Skeletal muscle satellite cell (primary cell): Measurements from ENCODE around the gene FAM227A.

Experiments
- H3K27me3 ChIP-seq: 2 replicates; pipeline ENCODE4 v1.7.0; 2013; ENCODE audit warnings: low read length; ENCODE audit not compliant: control insufficient read depth, insufficient read depth
- H3K36me3 ChIP-seq: 2 replicates; pipeline ENCODE4 v1.7.0; 2013; ENCODE audit warnings: mild to moderate bottlenecking, control low read depth, low read length; ENCODE audit not compliant: insufficient read depth
- H3K4me1 ChIP-seq: 2 replicates; pipeline ENCODE4 v1.7.0; 2013; ENCODE audit warnings: low read length; ENCODE audit not compliant: control insufficient read depth, insufficient read depth
- H3K4me2 ChIP-seq: 2 replicates; pipeline ENCODE4 v1.7.0; 2013; ENCODE audit warnings: mild to moderate bottlenecking, low read length
- H3K4me3 ChIP-seq: 2 replicates; pipeline ENCODE4 v1.7.0; 2013; ENCODE audit warnings: low read length
- H3K9ac ChIP-seq: 2 replicates; pipeline ENCODE4 v1.7.0; 2013; ENCODE audit warnings: mild to moderate bottlenecking, low read depth, low read length, moderate library complexity
- H3K9me3 ChIP-seq: replicated peaks from 2 replicates; pipeline ENCODE4 v1.7.0; 2013; ENCODE audit warnings: mild to moderate bottlenecking, control low read depth, low read length

Gene FAM227A

DNA sequence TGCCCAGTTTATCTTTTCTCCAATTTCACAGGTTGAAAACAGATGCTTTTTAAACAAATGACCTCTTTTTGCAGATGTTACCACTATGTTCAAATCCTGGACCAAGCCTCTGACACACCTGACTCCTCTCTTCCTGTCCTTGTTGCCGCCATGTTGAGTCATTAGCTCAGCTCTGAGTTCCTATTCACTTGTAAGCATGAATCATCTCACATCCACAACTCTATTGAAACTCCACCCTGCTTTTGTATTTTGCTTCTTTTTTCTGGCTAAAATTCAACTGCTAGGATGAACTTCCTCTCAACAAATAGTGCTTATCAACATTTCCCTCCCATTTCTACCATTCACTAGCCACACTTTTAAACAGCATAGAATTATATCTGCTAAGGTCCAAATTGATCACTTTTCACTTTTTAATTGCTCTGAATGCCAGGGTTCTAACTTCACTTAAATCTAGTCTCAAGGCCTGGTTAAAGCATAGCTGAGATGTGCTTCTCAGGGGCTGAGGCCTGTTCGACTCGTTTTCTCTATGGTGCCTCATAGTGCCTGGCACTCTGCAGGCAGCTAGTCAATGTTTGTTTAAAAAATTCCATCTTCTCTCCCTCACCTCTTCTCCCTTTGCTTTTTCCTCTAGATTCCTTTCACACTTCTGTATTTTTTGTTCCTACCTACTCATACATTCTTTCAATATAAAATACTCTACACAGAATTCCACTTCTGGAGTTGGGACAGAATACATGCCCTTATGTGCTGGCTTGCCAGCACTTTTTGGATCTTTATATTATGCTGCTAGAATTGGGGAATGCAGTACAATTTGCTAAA lies 40.6 kb upstream of the FAM227A start:
- H3K4me3 ChIP-seq, result peak overlapping the region; percentile 91
- H3K36me3 ChIP-seq, result peaks cover 20% of the 10 kb centered on the region
- peak overlapping the region; percentile 90 for H3K4me2 ChIP-seq
- no peaks in the 10 kb centered on the region for H3K9me3 ChIP-seq
- peaks cover 40% of the 10 kb centered on the region for H3K4me1 ChIP-seq
- peak overlapping the region; percentile 42 for H3K9ac ChIP-seq
- no peaks in the 10 kb centered on the region for H3K27me3 ChIP-seq

DNA sequence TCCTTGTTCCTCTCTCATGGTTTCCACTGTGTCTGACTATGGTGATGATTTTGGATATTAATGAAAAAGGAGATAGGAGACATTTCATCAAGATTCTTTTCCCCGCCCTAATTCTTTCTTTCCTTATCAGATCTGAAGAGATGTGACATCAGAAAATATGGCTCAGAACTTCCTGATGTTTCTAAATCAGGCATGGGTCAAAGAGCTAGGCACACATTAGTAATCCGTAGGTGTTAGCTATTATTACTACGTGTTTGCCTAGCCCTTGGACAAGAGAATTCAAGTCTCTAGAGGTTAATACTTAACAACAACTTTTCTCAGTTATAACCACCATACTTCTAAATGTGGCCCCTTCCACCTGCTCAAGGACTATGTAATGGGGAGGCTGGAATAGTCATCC lies 38.7 kb upstream of the FAM227A start:
- Histone ChIP-seq H3K9ac (no peak overlapping the region), H3K9me3 (no peaks in the 10 kb centered on the region), H3K4me3 (no peak overlapping the region), H3K27me3 (no peaks in the 10 kb centered on the region), H3K36me3 (peaks cover 25% of the 10 kb centered on the region), H3K4me2 (no peak overlapping the region), H3K4me1 (peaks cover 35% of the 10 kb centered on the region)

DNA sequence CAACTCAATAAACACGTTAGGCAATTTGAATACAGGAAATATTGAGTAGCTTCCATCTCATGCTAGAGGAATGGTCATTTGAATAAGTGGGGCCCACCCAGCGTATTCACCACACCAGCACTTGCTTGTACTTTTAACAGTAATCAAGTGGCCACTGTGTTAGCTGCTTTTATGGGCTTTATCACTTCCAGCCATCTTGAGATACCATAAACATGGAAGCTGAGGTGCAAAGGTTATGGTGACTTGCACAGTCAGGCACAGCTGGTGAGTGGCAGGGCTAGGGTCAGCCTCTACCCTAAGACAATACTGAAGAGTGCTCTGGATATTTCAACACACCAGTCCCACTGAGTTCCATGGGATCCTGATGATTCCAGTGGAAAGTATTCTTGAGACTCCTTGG lies 37.9 kb upstream of the FAM227A start:
- Histone ChIP-seq H3K36me3 (peaks cover 33% of the 10 kb centered on the region), H3K9me3 (no peaks in the 10 kb centered on the region), H3K27me3 (no peaks in the 10 kb centered on the region), H3K4me1 (peaks cover 30% of the 10 kb centered on the region), H3K4me3 (no peak overlapping the region), H3K4me2 (no peak overlapping the region), H3K9ac (no peak overlapping the region)

DNA sequence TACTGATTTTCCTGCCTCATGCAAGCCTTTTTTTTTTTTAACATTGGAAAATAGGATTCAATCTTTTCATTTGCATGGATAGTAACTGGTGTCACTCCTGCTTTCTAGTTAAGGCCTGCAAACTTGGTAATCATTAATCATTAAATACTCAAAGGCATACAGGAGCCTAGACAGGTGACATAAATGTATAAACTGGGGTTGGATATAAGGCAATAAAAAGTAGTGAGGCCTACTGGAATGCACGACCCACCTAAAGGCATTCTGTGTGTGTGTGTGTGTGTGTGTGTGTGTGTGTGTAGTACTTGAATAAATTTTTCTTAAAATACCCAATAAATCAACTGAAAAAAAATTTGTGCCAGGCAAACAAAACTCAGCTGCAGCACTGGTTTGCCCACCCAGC lies 33.5 kb upstream of the FAM227A start:
- no peak overlapping the region for H3K4me3 ChIP-seq
- H3K36me3 ChIP-seq, result peaks cover 68% of the 10 kb centered on the region
- H3K9me3 ChIP-seq, result no peaks in the 10 kb centered on the region
- no peaks in the 10 kb centered on the region for H3K27me3 ChIP-seq
- no peak overlapping the region for H3K4me2 ChIP-seq
- no peak overlapping the region for H3K9ac ChIP-seq
- no peaks in the 10 kb centered on the region for H3K4me1 ChIP-seq

DNA sequence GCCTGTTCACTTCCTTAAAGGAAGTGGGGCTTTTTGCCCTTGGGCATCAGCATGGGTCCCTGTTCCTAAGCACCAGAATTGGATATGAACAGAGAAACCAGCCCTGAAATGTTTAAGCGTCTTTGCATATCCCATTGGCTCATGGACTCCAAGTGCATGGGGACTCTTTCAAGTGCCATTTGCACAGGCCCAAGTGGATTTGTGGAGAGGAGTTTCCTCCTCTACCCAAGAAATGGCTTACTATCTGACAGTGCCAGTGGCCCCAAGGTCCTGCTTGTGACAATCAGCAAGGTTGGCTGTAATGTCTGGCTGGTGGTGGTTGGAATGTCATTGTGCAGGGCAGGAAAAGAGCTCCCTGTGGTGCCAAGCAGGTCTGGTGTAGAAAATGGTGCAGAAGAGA lies 29.6 kb upstream of the FAM227A start:
- peaks cover 62% of the 10 kb centered on the region for H3K36me3 ChIP-seq
- H3K4me3 ChIP-seq, result no peak overlapping the region
- H3K9me3 ChIP-seq, result no peaks in the 10 kb centered on the region
- H3K4me1 ChIP-seq, result peaks cover 10% of the 10 kb centered on the region
- no peak overlapping the region for H3K9ac ChIP-seq
- H3K27me3 ChIP-seq, result no peaks in the 10 kb centered on the region
- no peak overlapping the region for H3K4me2 ChIP-seq

DNA sequence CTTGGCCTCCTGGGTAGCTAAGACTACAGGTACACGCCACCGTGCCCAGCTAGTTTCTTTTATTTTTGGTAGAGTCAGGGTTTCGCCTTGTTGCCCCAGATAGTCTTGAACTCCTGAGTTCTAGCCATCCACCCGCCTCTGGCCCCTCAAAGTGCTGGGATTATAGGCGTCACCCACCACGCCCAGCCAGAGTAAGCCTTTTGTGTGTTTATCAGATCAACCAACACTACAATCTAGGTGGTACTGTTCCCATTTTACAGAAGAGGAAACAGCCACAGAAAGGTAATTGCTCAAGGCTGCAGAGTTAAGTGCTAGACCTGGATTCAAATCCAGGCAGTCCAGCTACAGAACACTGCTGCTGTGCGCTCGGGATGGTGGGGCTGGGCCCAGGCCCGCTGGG lies 28.7 kb upstream of the FAM227A start:
- Histone ChIP-seq H3K4me1 (peaks cover 10% of the 10 kb centered on the region), H3K9ac (no peak overlapping the region), H3K27me3 (no peaks in the 10 kb centered on the region), H3K9me3 (no peaks in the 10 kb centered on the region), H3K4me2 (no peak overlapping the region), H3K4me3 (no peak overlapping the region), H3K36me3 (peaks cover 60% of the 10 kb centered on the region)

DNA sequence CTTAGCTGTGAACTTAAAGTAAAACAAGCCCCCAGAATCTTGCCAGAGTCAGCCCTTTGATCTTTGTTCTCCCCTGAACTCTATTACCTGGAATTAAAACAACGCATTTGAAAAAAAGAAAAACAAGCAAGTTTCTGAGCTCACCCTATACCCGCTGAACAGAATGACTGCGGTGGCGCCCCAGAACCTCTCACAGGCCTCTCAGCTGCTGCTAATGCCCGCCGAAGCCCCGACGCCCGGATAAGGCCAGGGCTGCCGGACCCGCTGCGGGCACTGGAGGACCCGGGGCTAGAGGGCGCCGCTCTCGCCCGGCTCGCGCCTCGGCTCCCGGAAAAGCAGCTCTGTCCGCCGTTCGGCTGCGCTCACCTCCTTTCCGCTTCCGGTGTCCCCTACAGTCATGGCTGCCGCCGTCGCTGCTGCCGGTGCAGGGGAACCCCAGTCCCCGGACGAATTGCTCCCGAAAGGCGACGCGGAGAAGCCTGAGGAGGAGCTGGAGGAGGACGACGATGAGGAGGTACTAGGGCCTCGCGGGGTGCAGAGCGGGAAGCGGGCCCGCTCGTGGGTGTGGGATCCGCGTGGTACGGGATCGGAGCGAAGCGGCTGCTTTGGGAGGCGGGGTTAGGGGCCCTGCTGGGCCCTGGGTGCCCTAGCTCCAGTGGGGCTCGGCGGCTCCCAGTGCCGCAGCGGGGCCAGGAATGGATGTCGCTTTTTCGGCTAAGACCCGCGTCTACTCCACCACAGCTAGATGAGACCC lies 25.6 kb upstream of the FAM227A start, which contains the start of gene TOMM22:
TSS of gene TOMM22 (plus strand) at position 376 of the 754 bp plus-strand sequence. CDS start at position 398, 22 bp downstream.
- Histone ChIP-seq H3K4me2 (peak within 1 kb of the TSS; percentile 91), H3K9ac (peak within 1 kb of the TSS; percentile 92), H3K27me3 (no peaks in the 10 kb centered on the region), H3K4me1 (peaks cover 10% of the 10 kb centered on the region), H3K36me3 (peaks cover 32% of the 10 kb centered on the region), H3K4me3 (peak within 1 kb of the TSS; percentile 100), H3K9me3 (no peaks in the 10 kb centered on the region)

DNA sequence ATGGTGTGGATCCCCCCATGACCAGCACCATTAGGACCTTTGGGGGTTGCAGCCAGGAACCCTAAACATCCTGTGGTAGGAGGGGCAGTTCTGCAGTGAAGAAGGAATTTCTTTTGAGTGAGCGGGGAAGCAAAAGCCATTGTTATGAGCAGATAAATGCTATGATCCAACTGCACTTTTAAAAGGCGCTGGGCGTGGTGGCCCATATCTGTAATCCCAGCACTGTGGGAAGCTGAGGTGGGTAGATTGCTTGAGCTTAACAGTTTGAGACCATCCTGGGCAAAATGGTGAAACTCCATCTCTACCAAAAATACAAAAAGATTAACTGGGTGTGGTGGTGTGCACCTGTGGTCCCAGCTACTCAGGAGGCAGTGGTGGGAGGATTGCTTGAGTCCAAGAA lies 19.6 kb upstream of the FAM227A start:
- H3K9ac ChIP-seq, result no peak overlapping the region
- H3K4me3 ChIP-seq, result no peak overlapping the region
- H3K4me2 ChIP-seq, result no peak overlapping the region
- H3K4me1 ChIP-seq, result no peaks in the 10 kb centered on the region
- H3K36me3 ChIP-seq, result peaks cover 8% of the 10 kb centered on the region
- H3K27me3 ChIP-seq, result no peaks in the 10 kb centered on the region
- no peaks in the 10 kb centered on the region for H3K9me3 ChIP-seq

DNA sequence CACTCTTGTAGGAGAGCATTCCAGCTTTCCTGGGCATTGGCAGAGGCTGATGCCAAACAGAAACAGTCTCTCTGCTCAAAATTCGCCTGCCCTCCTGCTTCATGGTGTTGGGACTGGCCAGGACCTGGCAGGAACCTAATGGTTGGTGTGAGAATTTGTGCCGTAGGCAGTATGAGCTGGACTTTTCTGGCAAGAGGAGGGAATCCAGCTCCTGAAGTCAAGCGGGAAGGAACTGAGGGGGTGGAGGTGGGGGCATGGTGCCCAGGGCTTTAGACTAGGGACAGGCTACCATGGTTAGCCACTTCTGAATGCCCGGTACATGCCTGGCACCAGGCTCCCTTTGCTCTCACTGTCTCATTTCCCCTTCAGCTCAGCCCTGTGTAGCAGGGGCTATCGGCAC lies 18.7 kb upstream of the FAM227A start:
- no peaks in the 10 kb centered on the region for H3K4me1 ChIP-seq
- no peaks in the 10 kb centered on the region for H3K27me3 ChIP-seq
- no peak overlapping the region for H3K4me2 ChIP-seq
- H3K9me3 ChIP-seq, result no peaks in the 10 kb centered on the region
- no peak overlapping the region for H3K9ac ChIP-seq
- peaks cover 8% of the 10 kb centered on the region for H3K36me3 ChIP-seq
- H3K4me3 ChIP-seq, result no peak overlapping the region

DNA sequence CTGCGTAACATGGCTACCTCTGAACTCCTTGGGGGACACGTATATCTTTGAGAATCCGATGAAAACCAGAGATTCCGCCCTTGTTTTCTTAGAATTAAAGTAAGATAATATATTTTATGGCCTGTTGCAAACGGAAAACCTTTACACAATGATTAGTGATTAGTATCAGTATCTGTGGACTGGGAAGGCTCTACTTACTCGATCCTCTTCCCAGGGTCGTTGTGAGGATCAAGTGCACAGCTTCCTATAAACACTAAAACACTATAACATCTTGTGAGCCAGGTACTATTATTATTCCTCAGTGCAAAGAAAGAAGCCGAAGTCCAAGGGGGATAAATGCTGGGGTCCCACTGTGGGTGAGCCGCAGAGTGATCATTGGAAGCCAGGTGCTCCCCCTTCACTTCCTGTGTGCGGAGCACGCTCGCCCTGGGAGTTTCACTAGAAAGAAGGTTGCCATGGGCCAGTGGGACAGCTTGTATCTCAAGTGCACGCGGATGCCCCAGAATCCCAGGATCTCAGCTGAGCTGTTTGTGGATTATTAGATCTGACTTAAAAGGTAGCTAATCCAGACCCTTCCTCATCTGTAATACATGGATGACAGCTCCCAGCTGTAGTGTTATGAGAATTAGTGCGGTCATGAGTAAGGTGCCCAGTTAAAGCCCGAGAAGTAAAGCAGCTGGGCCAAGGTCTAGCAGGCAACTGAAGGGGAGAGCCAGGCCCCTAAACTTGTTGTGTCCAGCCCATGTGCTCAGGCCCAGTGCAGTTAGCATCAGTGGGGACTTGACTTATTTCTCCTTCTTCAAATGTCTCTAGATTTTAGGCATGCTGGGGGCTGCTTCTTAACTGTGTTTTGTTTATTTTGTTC lies 1.1 kb upstream of the FAM227A start:
- Histone ChIP-seq H3K9ac (peak overlapping the region; percentile 99), H3K9me3 (no peaks in the 10 kb centered on the region), H3K4me2 (peak overlapping the region; percentile 92), H3K4me1 (peaks cover 11% of the 10 kb centered on the region), H3K27me3 (no peaks in the 10 kb centered on the region), H3K4me3 (peak overlapping the region; percentile 85), H3K36me3 (no peaks in the 10 kb centered on the region)
